GM19351 (cell line): ENCODE results near the gene DENND5B.
"Not testable (repeated sequence)": the region's sequence is repeated elsewhere in the genome, so short reads cannot be mapped to it uniquely, and the experiment has no call there.

Experiments used
- ATAC-seq: cut with Tn5 transposase; IDR thresholded peaks from one replicate; pipeline ENCODE4 v1.9.1; 2021; ENCODE audit warnings: mild to moderate bottlenecking, moderate library complexity; ENCODE audit not compliant: unreplicated experiment

Gene DENND5B

GRCh38 chr12:31594681-31595080, 3.7 kb upstream of the DENND5B start:
- ATAC-seq: no peak

DNA sequence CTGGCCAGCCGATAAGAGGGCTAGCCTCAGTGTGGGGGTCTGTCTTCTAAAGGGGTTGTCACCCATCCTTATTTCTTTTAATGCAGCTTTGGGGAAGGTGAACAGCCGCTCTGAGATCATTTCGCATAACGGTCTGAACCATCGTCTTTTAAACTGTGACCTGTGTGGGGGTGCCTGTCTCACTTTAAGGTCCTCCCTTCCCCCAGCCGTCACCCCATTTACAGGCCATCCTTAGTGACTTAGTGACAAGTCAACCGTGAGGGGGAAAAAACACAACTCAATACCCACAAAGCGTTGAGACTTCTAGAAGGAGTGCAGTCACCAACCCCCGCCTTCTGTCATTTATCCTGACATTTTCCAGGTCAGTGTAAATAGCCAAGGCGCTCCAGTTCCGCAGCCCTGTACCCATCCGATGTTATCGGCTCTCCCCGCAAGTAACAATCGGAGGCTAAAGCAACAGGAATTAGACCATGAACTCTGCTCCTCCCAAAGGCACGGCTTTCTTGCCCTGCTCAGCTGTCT, 505 bp upstream of the DENND5B start:
- peak; percentile 20 for ATAC-seq

DNA sequence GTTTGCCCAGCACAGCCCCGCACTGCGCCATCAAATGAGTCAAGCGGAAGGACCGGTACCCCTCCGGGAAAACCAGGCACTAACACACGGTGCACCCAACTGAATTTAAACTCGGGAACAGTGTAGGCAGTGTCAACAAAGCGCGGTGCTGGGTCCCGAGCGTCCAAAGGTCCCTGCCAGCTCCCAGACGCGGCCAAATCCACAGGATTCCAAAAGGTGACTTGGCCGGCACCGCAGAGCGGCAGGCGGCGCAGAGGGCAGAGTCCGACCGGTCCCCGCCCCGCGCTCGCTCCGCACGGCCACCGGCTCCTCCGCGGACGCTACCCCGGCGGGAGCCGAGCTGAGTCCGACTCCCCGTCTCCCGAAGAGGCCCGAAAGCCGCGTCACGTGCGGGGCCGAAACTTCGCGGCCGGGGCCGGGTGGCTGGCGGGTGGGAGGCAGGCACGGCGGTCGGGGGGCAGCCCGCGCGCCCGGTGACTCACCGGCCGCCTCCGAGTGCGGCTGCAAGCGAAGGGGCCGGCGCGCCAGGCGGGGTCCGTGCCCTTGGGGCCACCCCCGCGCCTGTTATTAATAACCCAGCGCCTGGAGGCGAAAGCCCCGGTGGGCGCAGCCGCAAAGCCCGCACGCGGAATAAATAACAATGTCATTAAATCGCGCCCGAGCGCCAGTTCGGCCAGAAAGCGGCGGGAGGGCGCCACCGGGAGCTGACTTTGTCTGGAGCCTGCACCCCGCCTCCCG, 863 bp downstream of the DENND5B start:
- ATAC-seq: peak; percentile 29

GRCh38 chr12:31589598-31589903, 1.4 kb downstream of the DENND5B start:
- ATAC-seq: peak; percentile 38

GRCh38 chr12:31588976-31589375, 2.0 kb downstream of the DENND5B start:
- ATAC-seq: no peak

DNA sequence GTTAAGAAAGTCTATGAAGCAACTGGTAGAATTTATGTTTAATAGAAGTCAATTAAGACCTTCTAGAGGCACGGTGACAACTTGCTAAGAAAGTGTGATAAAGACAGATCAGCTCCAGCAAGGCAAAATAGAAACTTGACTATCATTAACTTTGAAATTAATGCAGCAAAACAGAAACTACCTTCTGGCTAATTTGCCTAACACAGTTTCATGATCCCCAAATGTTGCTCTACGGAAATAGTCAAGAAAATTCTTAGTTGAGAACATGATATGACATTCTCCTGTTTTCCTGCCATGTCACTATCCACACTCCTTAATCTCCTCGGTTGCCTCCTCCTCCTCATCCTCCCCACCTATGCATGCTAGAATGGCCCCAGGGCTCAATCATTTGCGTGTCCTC, 4.2 kb downstream of the DENND5B start:
- ATAC-seq: peak; percentile 28

- no peak for ATAC-seq
Observed at GRCh38 chr12:31585895-31586294, 5.0 kb downstream of the DENND5B start.

- ATAC-seq: no peak
Observed at GRCh38 chr12:31585271-31585670, 5.7 kb downstream of the DENND5B start.

GRCh38 chr12:31584782-31585181, 6.2 kb downstream of the DENND5B start:
- no peak for ATAC-seq

DNA sequence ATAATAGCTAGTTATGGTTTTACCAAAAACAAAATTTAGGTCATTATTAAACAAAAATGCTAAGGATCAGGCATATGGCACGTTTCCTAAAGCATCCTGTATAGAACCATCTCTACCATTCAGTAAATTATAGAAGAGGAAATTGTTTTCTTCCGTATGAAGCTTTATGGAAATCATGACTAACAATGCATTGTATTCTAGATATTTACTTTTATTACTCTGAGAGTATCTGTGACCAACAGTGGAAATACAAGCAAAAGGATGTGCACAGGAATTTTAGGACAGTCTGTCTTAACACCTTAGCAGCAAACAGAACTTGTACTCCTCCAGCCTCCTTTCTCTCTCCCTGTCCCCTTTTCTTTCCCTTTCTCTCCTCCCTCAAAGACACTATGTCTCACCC, 7.1 kb downstream of the DENND5B start:
- ATAC-seq: no peak

GRCh38 chr12:31582155-31582554, 8.8 kb downstream of the DENND5B start:
- ATAC-seq: no peak

DNA sequence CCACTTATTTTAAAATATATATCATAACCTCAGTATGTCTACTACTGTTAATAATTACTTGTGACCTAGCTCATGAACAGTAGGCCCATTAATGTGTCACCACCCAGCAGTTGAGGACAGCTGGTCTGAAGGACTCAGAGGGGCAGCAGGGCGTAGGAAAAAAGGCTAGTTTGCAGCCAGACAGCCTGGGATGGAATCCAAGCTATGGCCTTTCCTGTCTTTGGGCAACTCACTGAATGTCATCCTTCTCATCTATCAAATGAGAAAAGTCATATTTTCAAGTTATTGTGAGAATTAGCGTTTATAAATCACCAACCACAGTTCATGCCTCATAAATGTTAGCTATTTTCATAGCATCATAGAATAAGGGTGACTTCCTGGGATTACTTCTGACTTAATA, 12.3 kb downstream of the DENND5B start:
- no peak for ATAC-seq

DNA sequence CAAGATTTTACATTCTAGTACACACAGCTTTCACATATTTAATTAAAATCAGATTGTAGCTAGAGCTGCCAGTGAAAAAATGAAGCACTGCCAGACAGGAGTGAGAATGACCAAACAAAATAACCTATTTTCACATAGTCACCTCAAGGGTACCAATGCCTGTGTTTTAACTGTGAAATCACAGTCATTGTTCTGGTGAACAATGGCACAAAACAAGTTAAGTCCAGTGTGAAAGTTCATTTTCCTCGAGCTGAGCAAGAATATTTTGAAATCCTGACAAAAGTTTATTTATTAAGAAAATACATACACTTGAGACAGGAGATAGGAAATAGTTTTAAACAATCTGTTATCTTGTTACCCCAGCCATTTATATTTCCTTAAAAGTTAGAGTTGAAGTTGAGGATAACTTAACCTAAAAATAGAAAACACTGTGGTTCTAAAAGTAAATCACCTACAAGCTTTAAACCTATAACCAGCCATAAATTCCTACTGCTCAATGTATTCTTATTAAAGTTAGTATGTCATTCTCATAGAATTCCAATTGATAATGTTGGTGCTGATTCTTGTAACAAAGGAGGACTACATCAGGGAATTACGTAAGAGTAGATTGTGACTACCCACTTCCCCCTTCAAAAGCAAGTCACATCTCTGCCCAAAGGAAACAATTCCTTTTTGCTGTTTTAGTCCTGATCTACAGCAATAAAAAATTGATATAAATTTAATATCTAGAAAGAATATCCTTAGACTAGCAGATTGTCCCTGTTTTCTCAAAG, 15.9 kb downstream of the DENND5B start:
- no peak for ATAC-seq

DNA sequence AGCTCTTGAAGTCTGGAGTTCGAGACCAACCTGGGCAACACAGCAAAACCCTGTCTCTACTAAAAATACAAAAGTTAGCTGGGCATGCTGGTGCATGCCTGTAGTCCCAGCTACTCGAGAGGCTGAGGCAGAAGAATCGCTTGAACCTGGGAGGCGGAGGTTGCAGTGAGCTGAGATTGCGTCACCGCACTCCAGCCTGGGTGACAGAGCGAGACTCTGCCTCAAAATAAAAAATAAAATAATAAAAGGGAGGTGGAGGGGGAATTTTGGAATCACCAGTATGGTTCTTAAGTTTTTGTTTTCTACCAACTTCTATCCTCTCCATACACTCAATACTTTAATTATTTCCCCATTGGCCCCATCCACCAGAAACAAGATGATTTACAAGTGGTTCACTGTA, 16.6 kb downstream of the DENND5B start:
- ATAC-seq: not testable (repeated sequence)

DNA sequence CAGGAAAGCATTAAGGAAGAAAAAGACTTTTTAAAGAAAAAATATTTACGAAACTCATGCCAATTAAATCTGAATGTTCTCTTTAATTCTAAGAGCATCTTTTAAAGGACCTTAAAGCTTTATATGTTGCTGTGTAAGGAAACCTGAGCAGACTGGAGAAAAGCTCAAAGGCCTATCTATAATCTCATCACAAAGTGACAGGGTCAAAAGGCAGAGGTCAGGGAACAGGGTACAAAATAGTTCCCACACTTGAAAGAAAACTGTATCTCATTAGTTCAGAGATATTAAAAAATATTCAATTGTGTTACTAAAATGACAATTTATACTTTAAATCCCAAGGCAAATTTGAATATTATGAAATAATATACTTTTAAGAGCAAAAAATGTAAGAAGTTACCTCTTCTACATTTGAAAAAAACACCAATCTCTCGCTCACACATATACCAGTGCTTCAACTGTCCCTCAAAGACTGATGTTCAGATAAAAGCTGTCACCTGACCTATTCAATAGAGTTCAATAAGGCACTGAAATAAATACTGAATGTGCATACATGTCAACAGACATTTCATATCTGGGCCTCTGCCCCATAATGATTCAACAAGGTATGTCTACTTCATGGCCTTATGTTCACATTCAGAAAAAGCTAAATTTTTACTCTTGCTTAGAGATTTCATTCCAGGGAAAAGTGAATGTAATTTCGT, 17.9 kb downstream of the DENND5B start:
- ATAC-seq: no peak

DNA sequence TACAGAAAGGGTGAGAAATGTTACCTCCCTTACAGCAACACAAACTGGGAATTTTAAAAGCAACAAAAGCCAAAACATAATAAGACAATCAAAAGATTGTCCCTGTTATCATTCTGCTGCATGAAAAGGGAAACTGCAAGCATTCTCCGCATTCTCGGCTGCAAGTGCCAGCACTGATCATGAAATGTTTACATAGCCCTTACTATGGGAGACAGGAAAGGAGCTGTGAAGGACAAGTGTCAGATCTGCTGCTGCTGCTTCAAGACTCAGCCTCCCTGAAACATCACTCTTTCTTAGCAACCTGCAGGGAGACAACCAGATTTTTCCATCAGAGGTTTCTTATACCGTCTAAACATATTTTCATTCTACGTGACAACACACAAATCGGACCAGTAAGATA, 20.1 kb downstream of the DENND5B start:
- no peak for ATAC-seq

- ATAC-seq: not testable (repeated sequence)
Observed at GRCh38 chr12:31569517-31569916, 21.4 kb downstream of the DENND5B start.

- no peak for ATAC-seq
Observed at GRCh38 chr12:31568498-31568897, 22.4 kb downstream of the DENND5B start.

GRCh38 chr12:31567029-31567428, 23.9 kb downstream of the DENND5B start:
- no peak for ATAC-seq

GRCh38 chr12:31566547-31566946, 24.4 kb downstream of the DENND5B start:
- ATAC-seq: no peak

GRCh38 chr12:31562594-31563328, 28.2 kb downstream of the DENND5B start:
- ATAC-seq: no peak
